ENCODE measurements around the gene HYAL4.
A peak's percentile ranks its signal among the peaks of the same experiment; 100 is the strongest.
"Not testable (repeated sequence)": the region's sequence is repeated elsewhere in the genome, so short reads cannot be mapped to it uniquely, and the experiment has no call there.

The HYAL4 gene, protein sequence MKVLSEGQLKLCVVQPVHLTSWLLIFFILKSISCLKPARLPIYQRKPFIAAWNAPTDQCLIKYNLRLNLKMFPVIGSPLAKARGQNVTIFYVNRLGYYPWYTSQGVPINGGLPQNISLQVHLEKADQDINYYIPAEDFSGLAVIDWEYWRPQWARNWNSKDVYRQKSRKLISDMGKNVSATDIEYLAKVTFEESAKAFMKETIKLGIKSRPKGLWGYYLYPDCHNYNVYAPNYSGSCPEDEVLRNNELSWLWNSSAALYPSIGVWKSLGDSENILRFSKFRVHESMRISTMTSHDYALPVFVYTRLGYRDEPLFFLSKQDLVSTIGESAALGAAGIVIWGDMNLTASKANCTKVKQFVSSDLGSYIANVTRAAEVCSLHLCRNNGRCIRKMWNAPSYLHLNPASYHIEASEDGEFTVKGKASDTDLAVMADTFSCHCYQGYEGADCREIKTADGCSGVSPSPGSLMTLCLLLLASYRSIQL

DNA sequence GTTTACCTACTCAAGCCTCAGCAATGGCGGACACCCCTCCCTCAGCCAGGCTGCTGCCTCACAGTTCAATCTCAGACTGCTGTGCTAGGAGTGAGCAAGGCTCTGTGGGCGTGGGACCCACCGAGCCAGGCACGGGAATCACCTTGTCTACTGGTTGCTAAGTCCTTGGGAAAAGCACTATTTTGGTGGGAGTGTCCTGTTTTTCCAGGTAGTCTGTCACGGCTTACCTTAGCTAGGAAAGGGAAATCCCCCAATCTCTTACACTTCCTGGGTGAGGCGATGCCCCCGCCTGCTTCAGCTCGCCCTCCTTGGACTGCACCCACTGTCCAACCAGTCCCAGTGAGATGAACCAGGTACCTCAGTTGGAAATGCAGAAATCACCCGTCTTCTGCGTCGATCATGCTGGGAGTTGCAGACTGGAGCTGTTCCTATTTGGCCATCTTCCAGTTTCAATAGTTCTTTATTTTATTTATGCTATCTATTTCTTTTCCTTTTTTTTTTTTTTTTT lies at the start of gene HYAL4:
Gene HYAL4 (plus strand): TSS at position 458 of the 508 bp plus-strand sequence. CDS start 23,105 bp downstream, outside the sequence.
- no peak for DNase-seq

DNA sequence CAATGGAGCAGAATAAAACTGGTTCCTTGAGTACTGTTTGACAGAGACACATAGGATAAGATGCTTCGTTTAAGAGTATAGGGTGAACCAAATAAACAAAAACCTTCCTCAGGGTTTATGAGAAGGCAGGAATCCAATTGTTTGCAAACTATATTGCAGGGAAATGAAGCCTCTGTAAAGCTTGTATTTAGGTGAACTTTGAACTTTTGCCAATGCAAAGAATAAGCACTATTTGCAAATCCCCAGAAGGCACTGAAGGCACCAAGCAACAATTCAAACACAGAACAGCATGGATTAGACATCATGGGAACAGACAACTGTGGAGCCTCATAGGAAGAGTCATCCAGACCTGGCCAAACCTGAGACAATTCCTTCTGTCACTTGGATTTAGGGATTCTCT lies 49.1 kb upstream of the HYAL4 start:
- no peak for DNase-seq

DNA sequence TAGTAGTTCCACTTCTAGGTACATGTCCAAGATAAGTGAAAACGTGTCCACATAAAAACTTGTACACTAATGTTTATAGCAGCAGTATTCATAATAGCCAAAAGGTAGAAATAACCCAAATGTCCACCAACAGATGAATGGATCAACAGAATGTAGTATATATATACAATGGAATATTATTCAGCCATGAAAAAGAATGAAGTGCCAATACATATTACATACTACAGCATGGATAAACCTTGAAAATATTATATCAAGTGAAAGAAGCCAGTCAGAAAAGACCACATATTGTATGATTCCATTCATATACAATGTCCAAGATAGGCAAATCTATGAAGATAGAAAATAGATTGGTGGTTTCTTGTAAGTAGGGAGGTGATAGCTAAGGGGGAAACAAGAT lies 48.4 kb upstream of the HYAL4 start:
- no peak for DNase-seq

DNA sequence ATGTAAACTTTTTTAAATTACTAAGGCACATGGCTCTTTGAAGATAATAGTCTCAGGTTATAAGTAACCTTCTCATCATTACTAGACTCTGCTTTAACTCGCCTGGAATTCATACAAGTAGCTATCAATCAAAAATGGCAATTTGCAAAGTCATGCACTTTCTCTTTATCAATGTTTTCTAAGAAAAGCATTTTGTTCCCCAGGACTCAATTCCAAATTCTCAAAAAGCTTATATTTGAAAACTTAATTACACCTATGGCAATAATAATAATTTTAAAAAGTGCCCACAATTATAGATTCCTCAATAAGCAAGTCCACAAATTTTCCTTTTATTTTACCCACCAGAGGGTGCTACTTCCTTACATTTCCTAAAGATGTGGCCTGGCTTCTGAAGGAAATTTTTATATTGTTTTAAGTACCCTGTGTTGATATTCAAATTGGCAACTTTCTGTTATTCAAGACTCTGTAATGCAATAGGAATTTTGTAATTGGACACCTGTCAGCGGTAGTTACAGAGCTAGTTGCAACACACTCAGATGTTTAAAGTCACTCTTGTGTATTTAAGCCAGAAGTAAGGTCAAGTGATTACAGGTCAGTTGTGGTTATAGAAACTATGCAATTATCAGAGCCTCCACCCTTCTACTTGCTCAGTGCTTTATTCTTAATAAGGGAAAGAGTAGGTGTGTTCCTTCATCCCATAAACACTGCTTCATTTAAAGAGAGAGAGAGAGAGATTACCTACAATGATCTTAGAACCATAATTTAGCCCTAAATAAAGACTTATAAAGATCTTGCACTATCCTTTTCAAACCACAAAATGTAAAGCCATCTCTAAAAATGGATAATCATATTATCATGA lies 47.1 kb upstream of the HYAL4 start:
- DNase-seq, result peak; percentile 51

DNA sequence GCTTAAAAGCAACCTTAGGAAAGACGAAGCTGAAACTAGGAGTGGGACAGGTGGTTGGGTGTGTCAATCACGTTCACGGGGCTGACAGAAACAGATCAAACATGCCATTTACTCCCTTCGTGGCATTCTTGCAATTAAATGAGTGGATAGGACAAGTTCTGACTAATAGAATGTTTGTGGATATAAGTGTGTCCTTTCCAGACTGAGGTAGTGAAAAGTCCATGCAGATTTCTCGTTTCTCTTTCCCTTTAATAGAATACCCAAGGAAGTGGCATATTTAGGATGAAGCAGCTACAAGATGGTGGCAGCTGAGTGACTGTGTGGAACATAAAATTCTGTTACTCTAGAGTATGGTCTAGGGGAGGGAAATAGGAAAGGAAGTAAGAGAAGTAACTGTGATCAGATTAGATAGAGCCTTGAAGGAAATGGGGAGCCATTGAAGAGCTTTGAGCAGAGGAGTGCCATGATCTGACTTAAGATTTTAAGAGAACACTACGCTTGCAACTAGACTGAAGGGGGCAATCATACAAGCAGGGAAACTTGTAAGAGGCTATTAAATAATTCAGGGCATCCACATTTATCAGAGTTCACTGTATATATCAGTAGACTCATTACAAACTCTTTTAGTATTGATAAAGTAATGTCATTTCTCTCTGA lies 46.3 kb upstream of the HYAL4 start:
- DNase-seq, result no peak

DNA sequence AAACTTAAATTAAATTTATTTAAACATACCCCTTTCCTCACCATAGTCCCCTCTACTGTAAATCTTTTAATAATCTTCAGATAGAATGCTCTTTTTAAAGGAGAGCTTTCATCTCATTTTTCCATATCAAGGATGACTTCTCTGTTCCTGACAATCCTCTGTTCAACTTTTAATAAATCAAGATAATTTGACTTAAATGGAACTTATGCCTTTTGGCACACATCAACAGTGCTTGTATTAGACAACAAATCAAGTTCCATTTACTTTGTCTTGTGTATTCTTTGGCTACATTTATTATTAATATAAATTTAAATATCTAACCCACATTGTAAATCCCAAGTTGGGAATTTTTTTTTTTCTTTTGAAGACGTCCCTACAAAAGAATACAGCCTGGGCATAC lies 42.7 kb upstream of the HYAL4 start:
- DNase-seq, result no peak

DNA sequence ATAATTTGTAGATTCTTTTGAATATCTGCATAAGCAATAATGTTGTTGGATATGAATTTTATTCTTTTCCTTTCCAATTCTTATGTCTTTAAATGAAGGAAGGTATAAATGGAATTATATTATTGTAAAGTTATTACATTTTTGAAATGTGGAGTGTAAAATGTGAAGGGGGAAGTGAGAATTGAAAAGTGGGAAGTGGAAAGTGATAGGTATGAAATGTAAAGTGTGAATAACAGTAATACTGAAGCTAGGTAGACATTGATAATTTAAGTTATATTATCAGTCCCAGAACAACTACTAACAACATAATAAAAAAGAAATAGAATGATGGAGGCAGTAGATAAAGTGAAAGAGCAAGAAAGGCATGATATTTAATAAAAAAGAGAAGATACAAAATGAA lies 39.7 kb upstream of the HYAL4 start:
- no peak for DNase-seq

DNA sequence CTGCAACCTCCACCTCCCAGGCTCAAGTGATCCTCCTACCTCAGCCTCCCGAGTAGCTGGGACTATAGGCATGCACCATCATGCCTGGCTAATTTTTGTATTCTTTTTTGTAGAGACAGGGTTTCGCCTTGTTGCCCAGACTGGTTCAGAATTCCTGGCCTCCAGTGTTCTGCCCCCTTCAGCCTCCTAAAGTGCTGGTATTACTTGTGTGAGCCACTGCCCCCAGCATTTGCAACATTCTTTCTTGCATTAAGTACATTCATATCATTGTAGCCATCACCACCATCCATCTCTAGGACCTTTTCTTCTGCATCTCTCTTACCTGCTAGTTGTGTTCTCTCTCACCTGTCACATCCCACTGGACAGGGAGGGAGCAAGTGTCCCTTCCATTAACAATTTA lies 35.5 kb upstream of the HYAL4 start:
- DNase-seq, result no peak

DNA sequence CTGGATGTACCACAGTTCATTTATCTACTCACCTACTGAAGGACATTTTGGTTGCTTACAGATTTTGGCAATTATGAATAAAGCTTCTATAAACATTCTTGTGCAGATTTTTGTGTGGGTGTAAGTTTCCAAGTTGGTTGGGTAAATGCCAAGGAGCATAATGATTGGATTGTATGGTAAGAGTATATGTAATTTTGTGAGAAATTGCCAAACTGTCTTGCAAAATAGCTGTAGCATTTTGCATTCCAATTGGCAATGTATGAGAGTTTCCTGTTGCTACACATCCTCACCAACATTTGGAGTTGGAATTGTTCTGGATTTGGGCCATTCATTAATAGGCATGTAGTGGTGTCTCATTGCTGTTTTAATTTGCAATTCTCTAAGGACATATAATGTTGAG lies 33.9 kb upstream of the HYAL4 start:
- no peak for DNase-seq

DNA sequence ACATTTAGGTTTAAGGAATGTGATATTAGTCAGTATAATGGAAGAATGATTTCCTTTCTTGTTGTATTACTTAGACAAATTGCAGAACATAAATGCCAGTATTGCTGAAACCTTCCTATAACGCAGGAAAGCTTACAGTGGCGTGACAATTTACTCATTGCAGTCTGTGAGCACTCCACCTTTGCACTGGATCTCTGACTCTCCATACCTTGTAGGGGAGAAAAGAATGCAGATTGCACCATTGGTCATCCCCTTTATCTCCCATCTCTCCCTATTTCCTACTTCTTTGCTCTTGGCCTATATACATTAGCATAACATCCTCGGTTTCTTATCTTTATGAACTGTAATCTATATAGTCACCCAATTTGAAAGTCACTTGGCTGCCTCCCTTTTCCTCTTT lies 28.1 kb upstream of the HYAL4 start:
- no peak for DNase-seq

DNA sequence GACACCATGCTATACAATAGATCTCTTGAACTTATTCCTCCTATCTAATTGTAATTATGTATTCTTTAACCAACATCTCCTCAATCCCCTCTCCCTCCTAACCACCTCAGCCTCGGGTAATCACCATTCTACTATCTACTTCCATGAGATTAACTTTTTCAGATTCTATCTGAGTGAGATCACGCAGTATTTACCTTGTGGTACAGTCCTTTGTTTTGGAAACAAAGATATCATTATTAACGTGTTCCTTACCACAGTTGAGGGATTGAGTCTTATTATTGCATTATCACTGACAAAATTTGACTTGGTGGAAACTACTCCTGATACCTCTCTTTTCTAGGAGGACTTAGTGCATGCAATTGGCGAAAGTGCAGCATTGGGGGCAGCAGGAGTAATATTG lies 26.0 kb upstream of the HYAL4 start:
- no peak for DNase-seq

DNA sequence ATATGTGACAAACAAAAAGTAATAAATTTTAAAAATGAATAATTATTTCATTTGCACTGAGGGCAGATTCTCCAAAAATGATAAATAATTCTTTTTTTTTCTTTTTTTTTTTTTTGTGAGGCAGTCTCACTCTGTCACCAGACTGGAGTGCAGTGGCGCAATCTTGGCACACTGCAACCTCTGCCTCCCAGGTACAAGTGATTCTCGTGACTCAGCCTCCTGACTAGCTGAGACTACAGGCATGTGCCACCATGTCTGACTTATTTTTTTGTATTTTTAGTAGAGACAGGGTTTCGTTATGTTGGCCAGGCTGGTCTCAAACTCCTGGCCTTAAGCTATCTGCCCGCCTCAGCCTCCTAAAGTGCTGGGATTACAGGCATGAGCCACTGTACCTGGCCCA lies 25.2 kb upstream of the HYAL4 start:
- not testable (repeated sequence) for DNase-seq

DNA sequence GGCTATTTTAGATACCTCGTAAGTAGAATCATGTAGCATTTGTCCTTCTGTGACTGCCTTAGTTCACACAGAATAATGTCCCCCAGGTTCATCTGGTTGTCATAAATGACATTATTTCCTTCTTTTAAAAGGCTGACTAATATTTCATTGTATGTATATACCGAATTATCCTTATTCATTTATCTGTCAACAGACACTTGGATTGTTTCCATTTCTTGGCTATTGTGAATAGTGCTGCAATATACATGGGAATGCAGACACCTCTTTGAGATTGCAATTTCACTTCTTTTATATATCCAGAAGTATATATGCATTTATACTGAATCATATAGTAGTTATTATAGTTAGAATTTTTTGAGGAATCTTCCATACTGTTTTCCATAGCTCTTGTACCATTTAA lies 24.1 kb upstream of the HYAL4 start:
- DNase-seq, result no peak

DNA sequence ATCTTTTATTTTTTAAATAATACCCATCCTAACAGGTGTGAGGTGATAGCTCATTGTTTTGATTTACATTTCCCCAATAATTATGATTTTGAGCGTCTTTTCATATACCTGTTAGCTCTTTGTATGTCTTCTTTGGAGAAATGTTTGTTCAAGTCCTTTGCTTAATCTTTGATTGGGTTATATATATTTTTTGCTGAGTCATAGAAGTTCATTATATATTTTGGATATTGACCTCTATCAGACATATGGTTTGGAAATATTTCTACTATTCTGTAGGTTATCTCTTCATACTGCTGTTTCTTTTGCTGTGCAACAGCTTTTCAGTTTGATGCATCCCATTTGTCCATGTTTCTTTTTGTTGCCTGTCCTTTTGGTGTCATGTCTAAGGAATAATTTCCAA lies 23.6 kb upstream of the HYAL4 start:
- DNase-seq, result no peak

DNA sequence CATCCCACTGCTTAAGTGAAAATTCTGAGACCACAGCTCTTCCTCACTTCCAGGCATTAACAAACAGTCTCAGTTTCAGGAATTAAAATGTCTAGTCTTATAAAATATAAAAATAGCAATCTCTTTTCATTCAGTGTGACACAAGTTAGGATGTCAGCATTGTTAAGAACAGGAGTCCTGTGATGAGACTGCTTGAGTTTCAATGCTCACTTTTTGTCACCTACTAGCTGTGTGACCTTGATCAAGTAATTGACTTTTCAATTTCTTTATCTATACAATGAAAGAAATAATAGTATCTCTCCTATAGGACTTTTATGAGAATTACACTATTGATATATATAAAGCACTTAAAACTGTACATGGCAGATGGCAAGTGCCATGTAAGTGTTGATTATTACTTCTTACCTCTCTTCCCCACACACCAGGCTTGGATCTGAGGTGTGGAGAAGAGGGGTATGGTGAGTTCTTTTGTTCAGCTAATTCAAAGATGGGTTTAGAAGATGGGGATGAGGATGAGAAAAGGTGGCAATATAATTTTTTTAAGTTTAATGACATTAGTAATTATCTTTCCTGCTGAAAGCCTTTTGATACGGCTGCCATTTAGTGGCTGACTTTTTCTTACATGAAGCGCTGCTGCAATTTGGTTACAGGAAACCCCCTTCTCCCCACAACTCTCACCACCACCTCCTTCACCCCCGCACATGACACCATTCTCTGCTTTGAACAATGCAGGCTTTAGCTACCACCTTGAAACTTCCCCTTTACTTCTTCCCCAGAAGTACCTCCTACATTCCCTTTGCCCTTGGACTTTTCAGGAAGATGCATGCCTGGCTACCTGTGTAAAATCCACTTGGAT lies 20.8 kb upstream of the HYAL4 start:
- DNase-seq, result no peak

DNA sequence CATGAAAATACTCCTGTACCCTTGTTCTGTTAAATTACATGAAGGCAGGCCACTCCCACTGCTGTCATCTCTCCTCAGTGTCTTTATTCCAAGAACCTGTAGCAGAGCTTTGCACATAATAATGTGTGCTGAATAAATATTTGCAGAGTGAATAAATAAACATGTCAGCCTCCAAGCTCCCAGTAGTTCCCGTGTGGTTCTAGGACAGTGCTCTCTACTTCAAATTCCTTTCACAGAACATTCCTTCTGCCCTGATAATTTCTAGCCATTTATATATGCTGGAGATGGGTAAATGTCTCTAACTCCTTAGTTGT lies 20.3 kb upstream of the HYAL4 start:
- DNase-seq, result no peak

DNA sequence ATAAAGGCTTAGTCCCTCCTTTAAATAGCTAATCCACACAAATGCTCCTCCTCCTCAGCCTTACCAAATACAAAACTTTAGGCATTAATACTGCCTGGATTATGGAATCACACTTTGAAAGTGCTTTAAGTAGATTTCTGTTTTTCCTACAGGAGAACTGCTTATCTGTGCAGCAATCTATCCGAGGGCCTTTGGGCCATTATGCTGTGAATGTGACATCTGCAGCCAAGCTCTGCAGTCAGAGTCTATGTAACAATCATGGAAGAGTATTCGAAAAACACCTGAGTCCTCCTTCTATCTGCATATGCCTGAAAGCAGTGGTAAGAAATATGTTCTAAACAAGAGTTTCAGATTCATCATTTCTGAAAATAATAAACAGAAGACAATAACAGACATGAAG lies 16.2 kb upstream of the HYAL4 start:
- DNase-seq, result no peak

DNA sequence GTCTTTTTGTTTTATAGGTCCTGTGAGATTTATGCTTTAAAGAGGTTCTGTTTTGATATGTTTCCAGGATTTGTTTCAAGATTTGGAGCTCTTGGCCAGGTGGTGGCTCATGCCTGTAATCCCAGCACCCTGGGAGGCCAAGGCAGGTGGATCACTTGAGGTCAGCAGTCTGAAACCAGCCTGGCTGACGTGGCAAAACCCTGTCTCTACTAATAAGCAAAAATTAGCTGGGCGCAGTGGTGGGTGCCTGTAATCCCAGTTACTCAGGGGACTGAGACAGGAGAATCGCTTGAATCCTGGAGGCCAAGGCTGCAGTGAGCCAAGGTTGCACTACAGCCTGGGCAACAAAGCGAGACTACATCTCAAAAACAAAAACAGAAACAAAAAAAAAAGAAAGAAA lies 8.3 kb upstream of the HYAL4 start:
- DNase-seq, result no peak

DNA sequence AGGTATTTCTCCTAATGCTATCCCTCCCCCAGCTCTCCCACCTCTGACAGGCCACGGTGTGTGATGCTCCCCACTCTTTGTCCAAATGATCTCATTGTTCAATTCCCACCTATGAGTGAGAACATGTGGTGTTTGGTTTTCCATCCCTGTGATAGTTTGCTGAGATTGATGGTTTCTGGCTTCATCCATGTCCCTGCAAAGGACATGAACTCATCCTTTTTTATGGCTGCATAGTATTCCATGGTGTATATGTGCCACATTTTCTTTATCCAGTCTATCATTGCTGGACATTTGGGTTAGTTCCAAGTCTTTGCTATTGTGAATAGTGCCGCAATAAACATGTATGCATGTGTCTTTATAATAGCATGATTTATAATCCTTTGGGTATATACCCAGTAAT lies 5.9 kb upstream of the HYAL4 start:
- not testable (repeated sequence) for DNase-seq

DNA sequence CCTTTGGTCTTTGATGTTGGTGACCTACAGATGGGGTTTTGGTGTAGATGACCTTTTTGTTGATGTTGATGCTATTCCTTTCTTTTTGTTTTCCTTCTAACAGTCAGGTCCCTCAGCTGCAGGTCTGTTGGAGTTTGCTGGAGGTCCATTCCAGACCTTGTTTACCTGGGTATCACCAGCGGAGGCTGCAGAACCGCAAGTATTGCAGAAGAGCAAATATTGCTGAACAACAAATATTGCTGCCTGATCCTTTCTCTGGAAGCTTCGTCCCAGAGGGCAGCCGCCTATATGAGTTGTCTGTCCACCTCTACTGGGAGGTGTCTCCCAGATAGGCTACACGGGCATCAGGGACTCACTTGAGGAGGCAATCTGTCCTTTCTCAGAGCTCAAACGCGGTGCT lies 827 bp upstream of the HYAL4 start:
- not testable (repeated sequence) for DNase-seq

DNA sequence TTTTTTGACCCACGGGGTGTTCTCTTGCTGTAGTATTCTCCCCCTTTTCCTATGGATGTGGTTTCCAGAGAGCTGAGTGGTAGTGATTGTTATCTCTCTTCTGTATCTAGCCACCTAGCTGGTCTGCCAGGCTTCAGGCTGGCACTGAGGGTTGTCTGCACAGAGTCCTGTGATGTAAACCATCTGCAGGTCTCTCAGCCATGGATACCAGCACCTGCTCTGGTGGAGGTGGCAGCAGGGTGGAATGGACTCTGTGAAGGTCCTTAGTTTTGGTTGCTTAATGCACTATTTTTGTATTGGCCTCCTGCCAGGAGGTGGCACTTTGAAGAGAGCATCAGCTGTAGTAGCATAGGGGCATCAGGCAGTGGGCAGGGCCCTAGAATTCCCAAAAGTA lies 851 bp downstream of the HYAL4 start:
- DNase-seq, result no peak

DNA sequence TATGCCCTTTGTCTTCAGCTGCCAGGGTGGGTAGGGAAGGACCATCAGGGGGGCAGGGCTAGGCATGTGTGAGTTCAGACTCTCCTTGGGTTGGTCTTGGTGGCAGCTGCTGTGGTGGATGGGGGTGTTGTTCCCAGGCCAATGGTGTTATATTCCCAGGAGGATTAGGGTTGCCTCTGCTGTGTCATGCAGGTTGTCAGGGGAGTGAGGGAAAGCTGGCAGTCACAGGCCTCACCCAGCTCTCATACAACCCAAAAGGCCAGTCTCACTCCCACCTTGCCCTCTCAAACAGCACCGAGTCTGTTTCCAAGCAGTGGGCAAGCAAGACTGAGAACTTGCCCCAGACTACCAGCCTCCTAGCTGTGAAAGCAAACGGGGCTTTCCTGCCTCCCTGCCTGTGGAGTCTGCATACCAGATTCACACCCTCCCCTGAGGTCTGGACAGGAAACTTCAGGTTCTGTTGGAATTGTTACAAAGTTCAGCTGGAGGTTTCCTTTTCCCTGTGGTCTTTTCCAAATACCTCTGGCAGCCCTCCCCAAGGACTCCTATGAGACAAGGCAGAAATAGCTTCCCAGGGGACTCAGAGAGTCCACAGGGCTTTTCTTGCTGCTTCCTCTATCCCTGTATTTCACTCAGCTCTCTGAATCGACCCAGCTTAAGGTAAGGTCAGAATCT lies 1.4 kb downstream of the HYAL4 start:
- no peak for DNase-seq
